HG03039 (cell line): ENCODE results near the gene TSPAN5.
A peak's percentile ranks its signal among the peaks of the same experiment; 100 is the strongest.
"Not testable (repeated sequence)": the region's sequence is repeated elsewhere in the genome, so short reads cannot be mapped to it uniquely, and the experiment has no call there.

ENCODE experiments used
- ATAC-seq: cut with Tn5 transposase; IDR thresholded peaks from one replicate; pipeline ENCODE4 v1.9.1; 2021; ENCODE audit warnings: mild to moderate bottlenecking, moderate library complexity; ENCODE audit not compliant: unreplicated experiment

Gene TSPAN5

GRCh38 chr4:98469771-98470170, 188.6 kb downstream of the TSPAN5 start:
- no peak for ATAC-seq

- no peak for ATAC-seq
These were observed 189.7 kb downstream of the TSPAN5 start for GRCh38 chr4:98468709-98469108.

DNA sequence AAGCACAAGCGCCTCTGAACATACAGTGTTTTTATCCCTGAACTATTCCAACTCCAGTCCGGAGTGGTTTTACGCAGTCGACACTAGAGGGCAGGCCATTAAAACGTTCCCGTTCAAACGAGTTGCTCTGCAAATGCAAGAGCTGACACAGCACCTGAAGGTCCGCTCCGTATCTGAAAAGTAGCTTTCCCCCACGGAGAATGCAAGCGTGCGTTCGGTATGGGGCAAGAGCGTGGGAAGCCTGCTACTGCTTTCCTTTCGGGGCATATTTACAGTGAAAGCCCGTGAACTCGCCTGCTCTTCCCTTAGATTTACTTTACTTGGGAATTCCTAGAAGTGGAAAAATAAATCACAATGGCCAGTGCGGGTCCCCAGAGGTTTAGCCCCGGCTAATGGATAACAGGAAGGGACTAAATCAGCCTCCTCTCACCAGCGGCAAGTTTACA, 190.8 kb downstream of the TSPAN5 start:
- peak; percentile 98 for ATAC-seq

- peak; percentile 12 for ATAC-seq
These were observed 191.4 kb downstream of the TSPAN5 start for GRCh38 chr4:98466868-98467599.

DNA sequence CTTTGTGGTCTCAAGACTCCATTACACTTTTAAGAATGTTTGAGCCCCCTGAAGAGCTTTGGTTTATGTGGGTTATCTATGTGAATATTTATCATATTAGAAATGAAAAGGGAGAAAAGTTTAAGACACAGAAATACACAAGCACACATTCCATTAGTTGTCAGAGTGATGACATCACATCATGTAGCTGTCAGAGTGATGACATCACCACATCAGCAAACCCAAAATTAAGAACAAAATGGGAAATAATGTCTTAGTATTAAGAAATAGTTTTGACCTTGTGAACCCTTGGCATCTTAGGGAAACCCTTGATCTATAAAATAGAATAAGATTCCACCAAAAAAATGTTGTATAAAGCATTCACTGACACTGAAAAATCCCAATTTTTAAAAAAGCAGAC, 195.9 kb downstream of the TSPAN5 start:
- no peak for ATAC-seq

DNA sequence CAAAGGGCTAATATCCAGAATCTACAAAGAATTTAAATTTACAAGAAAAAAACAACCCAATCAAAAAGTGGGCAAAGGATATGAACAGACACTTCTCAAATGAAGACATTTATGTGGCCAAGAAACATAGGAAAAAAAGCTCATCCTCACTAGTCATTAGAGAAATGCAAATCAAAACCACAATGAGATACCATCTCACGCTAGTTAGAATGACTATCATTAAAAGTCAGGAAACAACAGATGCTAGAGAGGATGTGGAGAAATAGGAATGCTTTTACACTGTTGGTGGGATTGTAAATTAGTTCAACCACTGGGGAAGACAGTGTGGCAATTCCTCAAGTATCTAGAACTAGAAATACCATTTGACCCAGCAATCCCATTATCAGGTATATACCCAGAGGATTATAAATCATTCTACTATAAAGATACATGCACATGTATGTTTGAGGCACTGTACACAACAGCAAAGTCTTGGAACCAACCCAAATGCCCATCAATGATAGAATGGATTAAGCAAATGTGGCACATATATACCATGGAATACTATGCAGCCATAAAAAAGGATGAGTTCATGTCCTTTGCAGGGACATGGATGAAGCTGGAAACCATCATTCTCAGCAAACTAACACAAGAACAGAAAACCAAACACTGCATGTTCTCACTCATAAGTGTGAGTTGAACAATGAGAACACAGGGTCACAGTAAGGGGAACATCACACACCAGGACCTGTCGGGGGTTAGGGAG, 197.1 kb downstream of the TSPAN5 start:
- ATAC-seq = not testable (repeated sequence)

DNA sequence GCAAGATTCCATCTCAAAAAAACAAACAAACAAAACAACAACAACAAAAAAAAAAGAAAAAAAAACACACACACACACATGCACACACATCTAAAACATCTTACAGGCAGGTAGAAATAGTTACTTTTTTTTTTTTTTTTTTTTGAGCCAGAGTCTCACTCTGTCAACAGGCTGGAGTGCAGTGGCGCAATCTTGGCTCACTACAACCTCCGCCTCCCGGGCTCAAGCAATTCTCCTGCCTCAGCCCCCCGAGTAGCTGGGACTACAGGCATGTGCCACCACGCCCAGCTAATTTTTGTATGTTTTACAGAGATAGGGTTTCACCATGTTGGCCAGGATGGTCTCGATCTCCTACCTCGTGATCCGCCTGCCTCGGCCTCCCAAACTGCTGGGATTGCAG, 201.0 kb downstream of the TSPAN5 start:
- ATAC-seq = not testable (repeated sequence)

GRCh38 chr4:98452091-98452490, 206.3 kb downstream of the TSPAN5 start:
- no peak for ATAC-seq

DNA sequence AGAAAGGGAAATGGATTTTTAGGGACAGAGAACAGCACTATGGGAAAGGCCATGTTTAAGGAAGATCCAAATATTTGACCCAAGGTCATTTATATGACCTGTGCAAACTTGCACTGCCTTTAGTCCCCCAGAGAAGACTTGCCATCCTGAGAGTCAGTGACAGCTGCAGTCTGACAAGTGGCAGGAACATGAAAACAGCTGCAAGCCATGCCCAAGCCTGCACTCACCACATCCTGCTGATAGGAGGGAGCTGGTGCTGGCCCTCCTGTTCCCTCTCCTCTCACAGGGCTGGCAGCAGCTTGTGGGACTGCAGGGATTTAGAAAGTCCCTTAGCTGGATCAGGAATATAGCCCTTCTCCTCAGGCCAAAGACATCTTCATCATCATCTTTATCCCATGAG, 209.5 kb downstream of the TSPAN5 start:
- ATAC-seq = no peak

GRCh38 chr4:98447648-98448047, 210.8 kb downstream of the TSPAN5 start:
- no peak for ATAC-seq

DNA sequence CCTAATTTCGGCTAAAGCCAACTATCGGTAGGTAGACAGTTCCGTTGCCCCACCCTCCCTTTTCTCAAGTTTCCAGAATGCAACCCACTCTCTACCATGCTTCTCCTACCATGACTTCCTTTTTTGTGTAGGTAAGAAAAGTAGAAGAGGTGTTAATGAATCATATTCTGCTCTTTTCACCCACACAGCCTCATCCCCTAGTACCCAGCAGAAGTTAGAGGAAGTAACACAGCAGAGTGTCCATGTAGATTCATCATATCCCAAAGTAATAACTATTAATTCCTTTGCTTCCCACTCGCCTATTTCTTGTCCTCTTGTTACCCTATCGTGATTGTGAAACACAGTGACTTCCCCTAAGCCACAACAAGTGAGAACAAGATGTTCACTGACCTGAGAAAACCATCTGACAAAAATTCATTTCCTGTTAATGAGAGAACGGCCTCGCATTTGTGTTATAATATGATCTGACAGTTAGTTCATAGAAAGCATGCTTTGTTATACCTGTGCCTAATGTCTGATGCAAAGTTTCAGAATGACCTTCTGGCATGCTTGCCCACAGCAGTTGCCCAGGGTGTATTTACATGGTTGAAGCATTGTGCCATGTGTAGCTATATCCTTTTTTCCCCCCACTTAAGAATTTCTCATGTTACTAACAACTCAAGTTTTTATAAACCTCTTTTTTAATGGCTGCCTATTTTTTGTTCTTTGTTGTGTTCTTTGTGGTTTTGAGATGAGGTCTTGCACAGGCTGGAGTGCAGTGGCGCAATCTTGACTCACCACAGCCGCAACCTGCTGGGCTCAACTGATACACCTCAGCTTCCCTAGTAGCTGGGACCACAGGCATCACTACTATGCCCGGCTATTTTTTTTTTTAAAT, 211.7 kb downstream of the TSPAN5 start:
- ATAC-seq = peak; percentile 83

- ATAC-seq = no peak
These were observed 214.0 kb downstream of the TSPAN5 start for GRCh38 chr4:98444371-98444770.

DNA sequence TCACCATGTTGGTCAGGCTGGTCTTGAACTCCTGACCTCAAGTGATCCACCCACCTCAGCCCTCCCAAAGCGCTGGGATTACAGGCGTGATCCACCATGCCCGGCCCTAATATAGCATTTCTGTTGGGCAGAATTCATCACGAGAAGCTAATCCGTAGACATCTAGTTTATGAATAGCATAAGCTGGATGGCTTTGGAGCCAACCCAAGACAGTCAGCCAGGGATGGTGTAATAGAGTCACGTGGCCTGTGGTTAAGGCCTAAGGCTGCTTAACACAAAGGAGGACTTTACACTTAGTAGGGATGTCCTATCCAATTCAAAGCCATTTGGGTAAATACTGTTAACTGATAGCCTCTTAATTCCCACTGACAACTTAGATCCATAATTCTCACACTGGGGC, 223.6 kb downstream of the TSPAN5 start:
- no peak for ATAC-seq

DNA sequence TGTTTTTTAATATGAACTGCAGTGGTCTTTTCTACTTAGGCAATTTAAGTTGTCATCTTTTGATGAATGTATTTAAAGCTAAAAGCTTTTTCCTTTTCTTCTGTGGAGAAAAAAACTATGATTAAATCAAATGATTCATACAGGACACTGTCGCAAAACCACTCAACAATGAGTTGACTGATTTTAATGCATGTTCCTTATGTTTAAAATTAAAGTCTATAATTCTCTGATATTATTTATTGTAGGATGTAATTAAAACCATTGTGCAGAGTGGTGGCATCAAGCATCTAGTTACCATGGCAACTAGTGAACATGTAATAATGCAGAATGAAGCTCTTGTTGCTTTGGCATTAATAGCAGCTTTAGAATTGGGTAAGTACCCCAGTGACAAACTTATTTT, 224.7 kb downstream of the TSPAN5 start:
- ATAC-seq = no peak

- ATAC-seq = no peak
These were observed 227.6 kb downstream of the TSPAN5 start for GRCh38 chr4:98430708-98431403.

- no peak for ATAC-seq
These were observed 235.4 kb downstream of the TSPAN5 start for GRCh38 chr4:98423009-98423408.

DNA sequence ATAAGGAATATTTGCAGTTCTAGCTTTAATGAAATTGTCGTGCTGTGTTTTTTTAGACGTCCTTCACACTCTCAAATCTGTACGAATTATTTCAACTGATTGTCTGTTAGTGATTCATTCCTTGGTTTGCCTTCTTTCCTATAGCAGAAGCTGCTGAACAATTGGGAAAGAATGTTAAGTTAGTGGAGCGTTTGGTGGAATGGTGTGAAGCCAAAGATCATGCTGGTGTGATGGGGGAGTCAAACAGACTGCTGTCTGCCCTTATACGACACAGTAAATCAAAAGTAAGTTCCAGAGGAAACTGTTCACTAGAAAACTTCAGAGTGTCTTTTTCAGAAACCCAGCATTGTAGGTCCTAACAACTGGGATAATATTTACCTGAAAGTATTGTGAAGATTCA, 237.3 kb downstream of the TSPAN5 start:
- ATAC-seq = no peak
